HCT116 (cell line): ENCODE measurements around the gene CLCN4.

Experiments used
- CTCF ChIP-seq, 3 experiments: fragments of 200-600 bp in 1 of 3; sonication (generic) in 1 of 3; IDR thresholded peaks in 2 of 3; conservative IDR thresholded peaks in 1 of 3; 2 replicates each; pipeline ENCODE4 v1.5.1; 2012 to 2017; ENCODE audit warnings: low read depth in 2 of 3, low read length in 2 of 3, antibody characterized with exemption in 1 of 3, borderline replicate concordance in 1 of 3, control low read depth in 1 of 3, mild to moderate bottlenecking in 1 of 3, mixed read lengths in 1 of 3, mixed run types in 1 of 3, moderate library complexity in 1 of 3; ENCODE audit not compliant: insufficient read depth in 1 of 3
- EGR1 ChIP-seq: IDR thresholded peaks from 2 replicates; pipeline ENCODE4 v1.6.1; 2012; ENCODE audit warnings: low read depth
- EZH2 ChIP-seq: fragments of 200-600 bp; sonication (generic); IDR thresholded peaks from 2 replicates; pipeline ENCODE4 v1.6.1; 2017; ENCODE audit warnings: antibody characterized with exemption, mixed run types
- JUND ChIP-seq: IDR thresholded peaks from 2 replicates; pipeline ENCODE4 v1.6.1; 2012
- POLR2A ChIP-seq: IDR thresholded peaks from 2 replicates; pipeline ENCODE4 v1.7.0; 2011; ENCODE audit warnings: borderline replicate concordance; ENCODE audit not compliant: insufficient read depth, insufficient read length; ENCODE audit errors: extremely low read depth
- RAD21 ChIP-seq: IDR thresholded peaks from 2 replicates; pipeline ENCODE4 v1.6.1; 2012; ENCODE audit warnings: low read depth, mild to moderate bottlenecking
- SIN3A ChIP-seq: IDR thresholded peaks from 2 replicates; pipeline ENCODE4 v1.6.1; 2012; ENCODE audit warnings: low read depth
- SP1 ChIP-seq: IDR thresholded peaks from 2 replicates; pipeline ENCODE4 v1.6.1; 2012; ENCODE audit warnings: low read depth
- YY1 ChIP-seq: IDR thresholded peaks from 2 replicates; pipeline ENCODE4 v1.6.1; 2011; ENCODE audit warnings: low read length, low read depth, moderate library complexity, mild to moderate bottlenecking; ENCODE audit not compliant: insufficient replicate concordance; ENCODE audit errors: extremely low read depth
- ZBTB33 ChIP-seq: IDR thresholded peaks from 2 replicates; pipeline ENCODE4 v1.6.1; 2011; ENCODE audit warnings: mild to moderate bottlenecking, low read length, moderate library complexity; ENCODE audit not compliant: insufficient replicate concordance; ENCODE audit errors: extremely low read depth
- TF ChIP-seq, protein P1 (sequence below): IDR thresholded peaks from 2 replicates; pipeline ENCODE4 v1.6.1; 2012
- TF ChIP-seq, protein P2 (sequence below): IDR thresholded peaks from 2 replicates; pipeline ENCODE4 v1.6.1; 2012

DNA sequence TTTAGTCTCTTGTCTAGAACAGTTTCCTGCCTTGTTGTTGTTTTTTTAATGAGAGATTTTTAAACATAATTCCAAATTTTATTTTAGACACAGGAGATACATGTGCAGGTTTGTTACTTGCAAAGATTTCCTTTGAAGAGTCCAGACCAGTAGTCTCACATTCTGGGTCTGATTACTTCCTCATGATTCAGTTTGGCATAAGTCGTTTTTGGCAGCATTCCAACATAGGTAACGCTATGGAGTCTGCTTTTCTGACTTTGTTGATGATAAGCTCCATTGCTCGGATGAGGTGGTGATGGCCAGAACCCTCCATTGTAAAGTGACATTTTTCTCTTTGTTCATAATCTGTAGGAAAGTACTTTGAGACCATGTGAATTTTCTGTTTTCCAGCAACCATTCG lies 74.7 kb downstream of the CLCN4 start:
- TF ChIP-seq, protein P1, sequence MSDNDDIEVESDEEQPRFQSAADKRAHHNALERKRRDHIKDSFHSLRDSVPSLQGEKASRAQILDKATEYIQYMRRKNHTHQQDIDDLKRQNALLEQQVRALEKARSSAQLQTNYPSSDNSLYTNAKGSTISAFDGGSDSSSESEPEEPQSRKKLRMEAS = no peak
- TF ChIP-seq CTCF (IDR thresholded peaks at IDR 0.05 in 2 of 3, conservative IDR thresholded peaks at IDR 0.05 in 1 of 3; ENCODE audit: borderline replicate concordance in 1 of 3, insufficient read depth in 1 of 3, low read depth in 2 of 3, low read length in 2 of 3) (no peak), SP1 (no peak), YY1 (no peak), RAD21 (no peak), POLR2A (no peak), SIN3A (no peak), JUND (no peak), EGR1 (no peak), ZBTB33 (no peak), EZH2 (no peak)
- TF ChIP-seq, protein P2, sequence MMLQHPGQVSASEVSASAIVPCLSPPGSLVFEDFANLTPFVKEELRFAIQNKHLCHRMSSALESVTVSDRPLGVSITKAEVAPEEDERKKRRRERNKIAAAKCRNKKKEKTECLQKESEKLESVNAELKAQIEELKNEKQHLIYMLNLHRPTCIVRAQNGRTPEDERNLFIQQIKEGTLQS = no peak
